CD14-positive monocyte (primary cell): ENCODE measurements around the gene TFIP11. TPM values are rescaled to one million over a fixed set of nuclear protein-coding genes. Genes with fewer than 3 reads are reported as not detected.

ENCODE experiments used
- DNase-seq, 3 donors: peaks; one replicate each; pipeline ENCODE4 v3.0.0-alpha.2; 2011 to 2022
- H2AFZ ChIP-seq: 2 replicates; pipeline ENCODE4 v1.6.0; 2012; ENCODE audit warnings: mild to moderate bottlenecking, low read depth, low read length, inconsistent platforms; ENCODE audit not compliant: insufficient read depth, poor library complexity, severe bottlenecking
- H3K27ac ChIP-seq, 2 donors: 1 replicate in 1 of 2; 2 replicates in 1 of 2; pipeline ENCODE4 v1.5.1; 2012 to 2013; ENCODE audit warnings: low read length in 2 of 2, control low read depth in 1 of 2, inconsistent platforms in 1 of 2, low read depth in 1 of 2, mild to moderate bottlenecking in 1 of 2
- H3K27me3 ChIP-seq, 2 donors: one replicate each; pipeline versions ENCODE4 v1.6.0 to v1.6.1; 2011 to 2013; ENCODE audit warnings: low read length in 2 of 2; ENCODE audit not compliant: control insufficient read depth in 2 of 2, insufficient read depth in 2 of 2
- H3K36me3 ChIP-seq, 2 donors: replicated peaks in 1 of 2; 1 replicate in 1 of 2; 2 replicates in 1 of 2; pipeline versions ENCODE4 v1.5.1 to v1.6.1; 2012 to 2013; ENCODE audit warnings: low read length in 2 of 2, control low read depth in 1 of 2, inconsistent platforms in 1 of 2, mild to moderate bottlenecking in 1 of 2; ENCODE audit not compliant: insufficient read depth in 2 of 2, control insufficient read depth in 1 of 2
- H3K4me1 ChIP-seq, 2 donors: 1 replicate in 1 of 2; 2 replicates in 1 of 2; pipeline versions ENCODE4 v1.5.1 to v1.6.1; 2012 to 2013; ENCODE audit warnings: low read length in 2 of 2, control low read depth in 1 of 2, inconsistent platforms in 1 of 2, mild to moderate bottlenecking in 1 of 2, moderate library complexity in 1 of 2; ENCODE audit not compliant: insufficient read depth in 2 of 2, control insufficient read depth in 1 of 2
- H3K4me2 ChIP-seq: replicated peaks from 2 replicates; pipeline ENCODE3; 2012; ENCODE audit warnings: low read length, moderate library complexity, mild to moderate bottlenecking; ENCODE audit not compliant: poor library complexity, severe bottlenecking; ENCODE audit errors: extremely low read depth
- H3K4me3 ChIP-seq, 3 experiments: fragments of 200-600 bp in 1 of 3; sonication (generic) in 1 of 3; replicated peaks in 1 of 3; 1 replicate in 2 of 3; 2 replicates in 1 of 3; pipeline ENCODE4 v1.5.1; 2011 to 2013; ENCODE audit warnings: low read length in 3 of 3, mild to moderate bottlenecking in 3 of 3, control low read depth in 2 of 3, low read depth in 2 of 3, inconsistent platforms in 1 of 3, moderate library complexity in 1 of 3
- H3K79me2 ChIP-seq: 2 replicates; pipeline ENCODE4 v1.6.0; 2012; ENCODE audit warnings: mild to moderate bottlenecking, control low read depth, inconsistent platforms, low read length, moderate library complexity; ENCODE audit not compliant: insufficient read depth
- H3K9ac ChIP-seq: 2 replicates; pipeline ENCODE4 v1.6.0; 2017; ENCODE audit warnings: low read length, mild to moderate bottlenecking; ENCODE audit not compliant: insufficient read depth, poor library complexity, severe bottlenecking
- H3K9me3 ChIP-seq, 2 donors: replicated peaks in 1 of 2; 1 replicate in 1 of 2; 2 replicates in 1 of 2; pipeline versions ENCODE4 v1.5.1 to v1.6.1; 2012 to 2013; ENCODE audit warnings: low read length in 2 of 2, control low read depth in 1 of 2; ENCODE audit not compliant: control insufficient read depth in 1 of 2, insufficient read depth in 1 of 2
- H4K20me1 ChIP-seq: 2 replicates; pipeline ENCODE4 v1.6.0; 2012; ENCODE audit warnings: mild to moderate bottlenecking, low read length, control low read depth, moderate library complexity; ENCODE audit not compliant: insufficient read depth
- H3K27ac Mint-ChIP-seq, 7 donors: one replicate each; pipeline ENCODE4 v1.8.0; 2020; ENCODE audit warnings: mild to moderate bottlenecking in 7 of 7, mixed read lengths in 7 of 7, moderate library complexity in 6 of 7, inconsistent platforms in 2 of 7
- H3K27me3 Mint-ChIP-seq, 3 donors: one replicate each; pipeline ENCODE4 v1.8.0; 2021 to 2022; ENCODE audit warnings: low read depth in 3 of 3, mild to moderate bottlenecking in 3 of 3, mixed read lengths in 3 of 3, moderate library complexity in 3 of 3, inconsistent platforms in 1 of 3
- H3K36me3 Mint-ChIP-seq, 2 donors: one replicate each; pipeline ENCODE4 v1.8.0; 2020; ENCODE audit warnings: mixed read lengths in 2 of 2, inconsistent platforms in 1 of 2, mild to moderate bottlenecking in 1 of 2
- H3K4me1 Mint-ChIP-seq: one replicate; pipeline ENCODE4 v1.8.0; 2020; ENCODE audit warnings: mild to moderate bottlenecking, mixed read lengths
- H3K4me3 Mint-ChIP-seq, 2 donors: one replicate each; pipeline ENCODE4 v1.8.0; 2020; ENCODE audit warnings: mild to moderate bottlenecking in 2 of 2, mixed read lengths in 2 of 2, moderate library complexity in 1 of 2
- H3K9me3 Mint-ChIP-seq, 7 donors: one replicate each; pipeline ENCODE4 v1.8.0; 2020 to 2022; ENCODE audit warnings: mixed read lengths in 7 of 7, mild to moderate bottlenecking in 6 of 7, moderate library complexity in 6 of 7, inconsistent platforms in 2 of 7
- WGBS: methylation state at CpG from one replicate; pipeline ENCODE4 v1.1.5; 2013; ENCODE audit warnings: missing lambda C conversion rate; ENCODE audit not compliant: insufficient coverage; 5-methylcytosine and 5-hydroxymethylcytosine counted together
- intact Hi-C, 2 donors: fragments of 100-400 bp; cut with micrococcal nuclease; formaldehyde crosslinking; loops; one replicate each; pipeline versions ENCODE4 v1.15.0 to v1.15.1; 2023
- polyA plus RNA-seq, 3 donors: library from polyadenylated mRNA; depleted of rRNA in 1 of 3; unstranded in 2 of 3; stranded (reverse) in 1 of 3; fragments of 300-500 nt in 2 of 3; fragments of >200 nt in 1 of 3; fragmentation: Illumina TruSeq in 2 of 3; gene quantifications; 1 replicate in 2 of 3; 2 replicates in 1 of 3; pipeline ENCODE4 v1.2.3, GENCODE V29; 2012 to 2021
- TF ChIP-seq, protein P1 (sequence below): fragments of 200-600 bp; IDR thresholded peaks from one replicate; pipeline ENCODE4 v1.8.0; 2022; ENCODE audit warnings: antibody characterized with exemption, mild to moderate bottlenecking

TFIP11 gene
- polyA plus RNA-seq, 3 donors: 10.1 to 25.5 (median 19.8) TPM

DNA sequence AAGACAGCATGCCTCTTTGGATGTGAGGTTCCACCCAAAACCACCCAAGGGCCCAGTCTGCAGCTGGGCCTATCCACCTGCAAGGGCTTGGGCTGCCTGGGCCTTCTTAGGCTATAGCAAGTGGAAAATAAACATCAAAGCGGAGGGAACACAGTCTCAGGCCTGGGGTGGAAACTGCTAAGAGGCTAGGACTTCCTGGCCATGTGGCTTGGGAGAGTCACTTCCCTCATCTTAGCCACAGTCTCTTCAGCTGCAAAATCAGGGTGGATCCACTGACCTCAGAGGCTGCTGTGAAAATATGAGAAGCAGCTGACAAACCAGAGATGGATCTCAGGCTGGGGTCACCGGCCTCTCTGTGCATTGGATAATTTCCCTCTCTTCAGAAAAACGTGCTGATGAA, 30.6 kb upstream of the TFIP11 start:
- peaks cover 0 to 1% (median 0%) of the 10 kb centered on the region in 7 donors for H3K9me3 Mint-ChIP-seq
- peak overlapping the region in 1 of 3 experiments; percentile 36 for H3K4me3 ChIP-seq
- H3K36me3 Mint-ChIP-seq: peaks cover 50 to 77% of the 10 kb centered on the region in 2 donors
- peaks cover 27% of the 10 kb centered on the region for H4K20me1 ChIP-seq
- peak overlapping the region; percentile 81 to 95 (median 89) for H3K27ac Mint-ChIP-seq
- H3K27me3 Mint-ChIP-seq: peaks cover 0 to 5% (median 0%) of the 10 kb centered on the region in 3 donors
- H3K4me3 Mint-ChIP-seq: peak overlapping the region; percentile 43 to 46
- H3K27me3 ChIP-seq: no peaks in the 10 kb centered on the region
- TF ChIP-seq, protein P1, sequence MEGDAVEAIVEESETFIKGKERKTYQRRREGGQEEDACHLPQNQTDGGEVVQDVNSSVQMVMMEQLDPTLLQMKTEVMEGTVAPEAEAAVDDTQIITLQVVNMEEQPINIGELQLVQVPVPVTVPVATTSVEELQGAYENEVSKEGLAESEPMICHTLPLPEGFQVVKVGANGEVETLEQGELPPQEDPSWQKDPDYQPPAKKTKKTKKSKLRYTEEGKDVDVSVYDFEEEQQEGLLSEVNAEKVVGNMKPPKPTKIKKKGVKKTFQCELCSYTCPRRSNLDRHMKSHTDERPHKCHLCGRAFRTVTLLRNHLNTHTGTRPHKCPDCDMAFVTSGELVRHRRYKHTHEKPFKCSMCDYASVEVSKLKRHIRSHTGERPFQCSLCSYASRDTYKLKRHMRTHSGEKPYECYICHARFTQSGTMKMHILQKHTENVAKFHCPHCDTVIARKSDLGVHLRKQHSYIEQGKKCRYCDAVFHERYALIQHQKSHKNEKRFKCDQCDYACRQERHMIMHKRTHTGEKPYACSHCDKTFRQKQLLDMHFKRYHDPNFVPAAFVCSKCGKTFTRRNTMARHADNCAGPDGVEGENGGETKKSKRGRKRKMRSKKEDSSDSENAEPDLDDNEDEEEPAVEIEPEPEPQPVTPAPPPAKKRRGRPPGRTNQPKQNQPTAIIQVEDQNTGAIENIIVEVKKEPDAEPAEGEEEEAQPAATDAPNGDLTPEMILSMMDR: no peak
- H3K4me1 ChIP-seq: peaks cover 36 to 44% of the 10 kb centered on the region in 2 donors
- H2AFZ ChIP-seq: peak overlapping the region; percentile 66
- H3K9me3 ChIP-seq: no peaks in the 10 kb centered on the region
- no peak overlapping the region for H3K9ac ChIP-seq
- WGBS: 0% methylated on average over 1 of the region's 3 CpGs
- intact Hi-C loops: loop anchor here in 1 of 2 donors (5.0 kb wide), 1 partner anchor 44 kb away; no protein-coding TSS in a partner anchor
- H3K4me1 Mint-ChIP-seq: peaks cover 40% of the 10 kb centered on the region
- peak overlapping the region; percentile 54 for H3K4me2 ChIP-seq
- H3K36me3 ChIP-seq: peaks cover 30 to 60% of the 10 kb centered on the region in 2 donors
- peaks cover 53% of the 10 kb centered on the region for H3K79me2 ChIP-seq
- H3K27ac ChIP-seq: peak overlapping the region; percentile 74 to 81
- DNase-seq: peak; percentile 50 to 61 (median 51)

DNA sequence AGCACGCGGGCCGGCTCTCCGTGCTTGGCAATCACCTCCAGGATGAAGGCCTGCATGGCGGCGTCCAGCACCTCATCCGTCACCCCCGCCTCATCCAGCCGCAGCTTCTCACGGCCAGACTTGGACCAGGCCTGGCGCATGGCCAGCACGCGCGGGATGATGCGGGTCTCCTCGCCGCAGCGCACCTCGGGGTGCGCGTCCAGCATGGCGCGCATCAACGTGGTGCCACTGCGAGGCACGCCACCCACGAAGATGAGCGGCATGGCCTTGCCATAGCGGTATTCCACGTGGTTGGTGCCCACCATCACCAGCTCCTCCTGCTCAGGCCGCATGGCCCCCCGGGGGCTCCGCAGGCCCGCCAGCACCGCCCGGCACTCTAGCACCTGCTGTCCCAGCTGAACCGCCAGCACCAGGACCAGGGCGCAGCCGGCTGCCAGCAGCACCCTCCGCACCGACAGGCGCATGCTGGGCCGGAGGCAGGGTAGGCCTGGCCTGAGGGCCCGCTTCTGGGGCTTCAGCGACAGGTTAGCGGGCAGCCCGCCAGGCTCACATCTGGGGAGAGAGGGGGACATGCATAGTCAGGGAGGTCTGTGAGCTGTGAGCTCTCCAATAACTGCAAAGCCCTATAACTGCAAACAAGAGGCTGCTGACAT, 29.0 kb upstream of the TFIP11 start:
- peaks cover 44 to 69% of the 10 kb centered on the region in 2 donors for H3K36me3 ChIP-seq
- peak overlapping the region in 2 of 7 donors; percentile 10 to 68 for H3K27ac Mint-ChIP-seq
- WGBS: 96% methylated on average over 40 of the region's 47 CpGs

More for the DNA sequence above, 29.0 kb upstream of the TFIP11 start:
- H3K79me2 ChIP-seq: peaks cover 38% of the 10 kb centered on the region
- Mint-ChIP-seq H3K36me3 (peaks cover 52 to 78% of the 10 kb centered on the region in 2 donors), H3K9me3 (peaks cover 0 to 1% (median 0%) of the 10 kb centered on the region in 7 donors), H3K4me1 (peaks cover 27% of the 10 kb centered on the region), H3K4me3 (no peak overlapping the region), H3K27me3 (peaks cover 0 to 5% (median 0%) of the 10 kb centered on the region in 3 donors)
- H3K4me2 ChIP-seq: no peak overlapping the region
- H3K4me1 ChIP-seq: peaks cover 24 to 28% of the 10 kb centered on the region in 2 donors
- H2AFZ ChIP-seq: no peak overlapping the region
- H4K20me1 ChIP-seq: peaks cover 12% of the 10 kb centered on the region
- H3K27me3 ChIP-seq: no peaks in the 10 kb centered on the region
- TF ChIP-seq, protein P1: no peak
- no peaks in the 10 kb centered on the region for H3K9me3 ChIP-seq
- intact Hi-C loops: loop anchor here in 1 of 2 donors (5.0 kb wide), 1 partner anchor 46 kb away; no protein-coding TSS in a partner anchor
- no peak for DNase-seq
- no peak overlapping the region for H3K4me3 ChIP-seq
- H3K27ac ChIP-seq: peak overlapping the region in 1 of 2 donors; percentile 31
- no peak overlapping the region for H3K9ac ChIP-seq
